ENCODE data around the gene TBX2. TPM values are rescaled to one million over a fixed set of nuclear protein-coding genes. Genes with fewer than 3 reads are reported as not detected.

TBX2 gene
- total RNA-seq, 1 donor from 2014 or later, result 16.1 TPM

DNA sequence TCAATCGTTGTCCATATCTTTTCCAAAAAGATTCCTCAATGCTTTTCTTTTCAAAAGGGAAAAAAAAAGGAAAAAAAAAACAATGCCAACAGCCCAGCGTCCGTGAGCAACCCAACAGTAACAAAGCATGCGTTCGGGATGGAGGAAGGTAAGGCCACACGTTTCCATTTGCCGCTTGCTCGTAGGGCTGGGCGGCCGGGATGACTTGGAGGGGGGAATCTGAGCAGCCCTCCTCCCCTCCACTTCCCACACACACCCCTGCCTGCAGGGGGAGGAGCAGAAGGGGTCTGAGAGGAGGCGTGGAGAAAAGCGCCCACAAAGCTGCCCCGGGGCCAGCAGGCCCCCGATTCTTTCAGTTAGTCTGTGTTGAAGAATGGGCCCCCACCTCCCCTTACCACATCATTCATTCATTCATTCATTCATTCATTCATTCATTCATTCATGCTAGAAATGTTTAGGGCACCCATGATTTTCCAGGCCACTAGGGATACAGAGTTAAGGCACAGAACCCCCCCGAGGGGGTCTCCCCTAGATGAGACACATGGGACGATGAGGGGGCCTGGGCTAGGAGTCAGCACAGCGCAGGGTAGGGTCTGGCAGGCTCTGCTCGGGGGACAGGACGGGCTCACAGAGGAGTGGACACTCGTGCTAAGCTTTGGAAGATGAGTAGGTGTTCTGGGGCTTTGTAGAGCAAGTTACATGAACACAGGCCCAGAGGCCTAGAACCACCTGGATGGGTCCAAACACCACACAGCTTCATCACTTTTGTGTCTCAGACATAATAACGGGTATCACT lies 10.9 kb upstream of the TBX2 start:
- H3K4me1 Mint-ChIP-seq, result peaks cover 45% of the 10 kb centered on the region
- H3K4me3 Mint-ChIP-seq, result no peak overlapping the region
- DNase-seq (ENCODE audit: low read depth, low spot score), result no peak
- TF ChIP-seq, protein P1, sequence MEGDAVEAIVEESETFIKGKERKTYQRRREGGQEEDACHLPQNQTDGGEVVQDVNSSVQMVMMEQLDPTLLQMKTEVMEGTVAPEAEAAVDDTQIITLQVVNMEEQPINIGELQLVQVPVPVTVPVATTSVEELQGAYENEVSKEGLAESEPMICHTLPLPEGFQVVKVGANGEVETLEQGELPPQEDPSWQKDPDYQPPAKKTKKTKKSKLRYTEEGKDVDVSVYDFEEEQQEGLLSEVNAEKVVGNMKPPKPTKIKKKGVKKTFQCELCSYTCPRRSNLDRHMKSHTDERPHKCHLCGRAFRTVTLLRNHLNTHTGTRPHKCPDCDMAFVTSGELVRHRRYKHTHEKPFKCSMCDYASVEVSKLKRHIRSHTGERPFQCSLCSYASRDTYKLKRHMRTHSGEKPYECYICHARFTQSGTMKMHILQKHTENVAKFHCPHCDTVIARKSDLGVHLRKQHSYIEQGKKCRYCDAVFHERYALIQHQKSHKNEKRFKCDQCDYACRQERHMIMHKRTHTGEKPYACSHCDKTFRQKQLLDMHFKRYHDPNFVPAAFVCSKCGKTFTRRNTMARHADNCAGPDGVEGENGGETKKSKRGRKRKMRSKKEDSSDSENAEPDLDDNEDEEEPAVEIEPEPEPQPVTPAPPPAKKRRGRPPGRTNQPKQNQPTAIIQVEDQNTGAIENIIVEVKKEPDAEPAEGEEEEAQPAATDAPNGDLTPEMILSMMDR (conservative IDR thresholded peaks at IDR 0.05), result no peak
- H3K27ac Mint-ChIP-seq (ENCODE audit: unreplicated experiment), result no peak overlapping the region
- peaks cover 43% of the 10 kb centered on the region for H3K27me3 Mint-ChIP-seq (ENCODE audit: low read depth)
- H3K9me3 Mint-ChIP-seq, result no peaks in the 10 kb centered on the region
- no peaks in the 10 kb centered on the region for H3K36me3 Mint-ChIP-seq (ENCODE audit: low read depth)

DNA sequence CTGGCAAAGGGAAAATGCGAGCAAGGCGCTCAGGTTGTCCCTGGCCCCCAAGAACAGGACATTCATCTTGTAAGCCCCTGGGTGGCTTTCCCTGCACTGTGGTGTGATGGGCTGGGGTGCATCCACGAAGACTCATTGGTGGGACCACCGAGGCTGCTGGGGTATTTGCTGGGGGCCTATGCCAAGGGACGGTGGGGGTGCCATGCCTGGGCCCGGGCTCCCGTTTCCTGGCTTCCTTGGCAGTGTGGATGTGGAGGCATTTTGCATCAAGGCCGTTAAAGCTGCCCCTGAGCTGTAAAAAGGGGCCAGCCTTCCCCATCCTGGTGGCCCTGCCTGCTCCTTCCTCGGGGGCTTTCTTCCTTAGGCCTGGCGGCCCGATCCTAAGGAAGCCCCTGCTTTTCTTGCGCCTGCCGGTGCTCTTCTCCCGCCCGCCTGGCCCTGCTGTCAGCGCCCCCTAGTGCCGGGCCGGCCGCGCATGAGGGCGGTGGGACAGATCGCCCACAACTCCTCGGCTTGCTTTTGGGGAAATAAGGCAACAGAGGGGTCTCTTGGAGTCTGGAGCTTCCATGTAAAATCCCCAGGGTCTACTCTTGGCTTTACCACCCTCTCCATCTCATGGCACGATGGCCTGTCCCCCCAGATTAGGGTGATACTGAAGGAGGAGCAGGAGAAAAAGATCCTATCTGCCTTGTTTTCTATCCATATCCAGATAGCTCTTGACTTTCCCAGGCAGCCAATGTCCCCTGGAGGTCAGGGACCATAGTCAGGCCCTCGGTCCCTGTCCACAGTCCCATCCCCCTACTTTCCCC lies 9.8 kb upstream of the TBX2 start:
- DNase-seq (ENCODE audit: low read depth, low spot score), result peak; percentile 76
- Mint-ChIP-seq H3K4me3 (peak overlapping the region; percentile 31), H3K27me3 (ENCODE audit: low read depth) (peaks cover 54% of the 10 kb centered on the region), H3K4me1 (peaks cover 56% of the 10 kb centered on the region), H3K9me3 (no peaks in the 10 kb centered on the region), H3K27ac (ENCODE audit: unreplicated experiment) (no peak overlapping the region), H3K36me3 (ENCODE audit: low read depth) (no peaks in the 10 kb centered on the region)
- TF ChIP-seq, protein P1 (conservative IDR thresholded peaks at IDR 0.05), result peak; percentile 87

DNA sequence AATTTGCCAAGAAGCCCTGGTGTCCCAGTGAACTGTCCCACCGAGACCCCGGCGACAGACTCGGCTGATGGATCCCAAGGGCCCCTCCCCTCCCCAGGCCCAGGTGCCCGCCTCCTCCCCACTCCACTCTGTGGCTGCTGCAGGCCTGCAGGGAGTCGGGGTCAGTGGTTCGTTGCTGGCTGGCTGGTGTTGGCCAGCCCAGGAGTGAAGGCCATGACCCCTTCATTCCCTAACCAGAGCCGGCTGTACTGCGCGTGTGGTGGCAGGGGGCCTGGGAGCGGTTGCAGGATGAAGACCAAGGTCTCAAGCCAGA lies 9.2 kb upstream of the TBX2 start:
- Mint-ChIP-seq H3K27ac (ENCODE audit: unreplicated experiment) (no peak overlapping the region), H3K27me3 (ENCODE audit: low read depth) (peaks cover 57% of the 10 kb centered on the region), H3K4me1 (peaks cover 56% of the 10 kb centered on the region), H3K4me3 (peak overlapping the region; percentile 31), H3K9me3 (no peaks in the 10 kb centered on the region), H3K36me3 (ENCODE audit: low read depth) (no peaks in the 10 kb centered on the region)
- TF ChIP-seq, protein P1 (conservative IDR thresholded peaks at IDR 0.05), result no peak
- DNase-seq (ENCODE audit: low read depth, low spot score), result no peak

DNA sequence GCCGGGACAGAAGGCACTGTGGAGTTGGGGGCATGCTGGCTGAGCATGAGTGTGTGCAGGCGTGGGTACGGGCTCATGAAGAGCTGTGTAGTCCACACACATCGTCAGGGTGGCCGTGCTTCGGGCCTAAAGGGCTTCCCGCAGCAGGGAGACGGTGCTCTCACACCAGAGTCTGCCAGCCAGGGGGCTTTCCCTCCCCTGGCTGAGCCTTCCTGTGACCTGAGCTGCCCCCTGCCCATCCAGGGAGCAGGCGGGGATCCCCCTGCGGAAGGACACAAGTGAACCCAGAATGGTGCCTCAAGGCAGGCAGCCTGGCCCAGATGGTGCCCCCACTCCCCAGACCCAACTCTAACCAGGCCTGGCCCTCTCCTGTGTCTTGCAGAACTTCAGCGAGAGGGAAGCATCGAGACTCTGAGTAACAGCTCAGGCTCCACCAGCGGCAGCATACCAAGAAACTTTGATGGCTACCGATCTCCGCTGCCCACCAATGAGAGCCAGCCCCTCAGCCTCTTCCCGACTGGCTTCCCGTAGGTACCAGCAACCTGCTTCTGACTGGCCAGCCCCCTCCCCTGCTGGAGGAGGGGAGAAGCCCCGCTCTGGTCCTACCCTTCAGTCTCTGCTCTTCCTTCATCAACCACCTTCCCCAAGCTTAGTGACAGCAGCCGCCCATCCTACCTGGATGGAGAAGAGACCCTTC lies 7.9 kb upstream of the TBX2 start:
- no peak for DNase-seq (ENCODE audit: low read depth, low spot score)
- no peak overlapping the region for H3K4me3 Mint-ChIP-seq
- no peak overlapping the region for H3K27ac Mint-ChIP-seq (ENCODE audit: unreplicated experiment)
- peaks cover 53% of the 10 kb centered on the region for H3K4me1 Mint-ChIP-seq
- no peaks in the 10 kb centered on the region for H3K9me3 Mint-ChIP-seq
- TF ChIP-seq, protein P1 (conservative IDR thresholded peaks at IDR 0.05), result no peak
- no peaks in the 10 kb centered on the region for H3K36me3 Mint-ChIP-seq (ENCODE audit: low read depth)
- H3K27me3 Mint-ChIP-seq (ENCODE audit: low read depth), result peaks cover 62% of the 10 kb centered on the region

DNA sequence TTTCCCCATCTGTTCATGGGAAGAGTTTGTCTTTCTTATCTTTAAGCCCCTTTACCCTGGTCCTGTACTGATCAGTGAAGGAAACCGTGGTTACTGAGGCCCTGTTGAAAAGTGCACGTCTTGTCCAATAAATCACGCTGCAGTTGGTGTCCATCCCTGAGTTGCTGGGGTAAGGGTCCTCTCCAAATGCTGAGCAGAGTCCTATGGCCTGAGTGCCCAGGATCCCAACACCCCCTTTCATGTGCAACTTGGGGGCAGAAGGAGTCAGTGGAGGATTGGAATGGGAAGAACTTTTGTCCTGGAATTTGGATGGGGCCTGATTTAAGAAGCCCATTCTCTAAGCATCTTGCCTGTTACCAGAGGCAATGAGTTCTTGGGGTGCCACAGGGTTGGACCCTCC lies 7.0 kb upstream of the TBX2 start:
- Mint-ChIP-seq H3K4me1 (peaks cover 55% of the 10 kb centered on the region), H3K9me3 (no peaks in the 10 kb centered on the region), H3K36me3 (ENCODE audit: low read depth) (no peaks in the 10 kb centered on the region), H3K27me3 (ENCODE audit: low read depth) (peaks cover 67% of the 10 kb centered on the region), H3K4me3 (peak overlapping the region; percentile 17), H3K27ac (ENCODE audit: unreplicated experiment) (no peak overlapping the region)
- no peak for DNase-seq (ENCODE audit: low read depth, low spot score)
- TF ChIP-seq, protein P1 (conservative IDR thresholded peaks at IDR 0.05), result no peak

Data from neural crest cell (in vitro differentiated cells).